Activated CD8-positive, alpha-beta memory T cell treated with anti-CD3 and anti-CD28 coated beads, Interleukin-2, amount 10 ng/mL, durations not matched to agents 7 days and 5 days (primary cell): ENCODE measurements around the gene GAGE13. TPM values are rescaled to one million over a fixed set of nuclear protein-coding genes. Genes with fewer than 3 reads are reported as not detected.
"Not testable (repeated sequence)": the region's sequence is repeated elsewhere in the genome, so short reads cannot be mapped to it uniquely, and the experiment has no call there.

Source experiments
- ATAC-seq: fragments of 150-1000 bp; cut with Tn5 transposase; one replicate; pipeline ENCODE4 v1.10.0; 2021; ENCODE audit warnings: moderate library complexity
- CTCF ChIA-PET: fragments of 350-600 bp; sonication (Branson Sonifier 250); formaldehyde crosslinking; loops from one replicate; lab custom pipeline; 2021; ENCODE audit warnings: antibody characterized with exemption; lab: Charles Lee
- DNase-seq: peaks from one replicate; pipeline ENCODE4 v3.0.0-alpha.2; 2020
- H3K27ac Mint-ChIP-seq: one replicate; pipeline ENCODE4 v1.8.0; 2021; ENCODE audit warnings: mild to moderate bottlenecking, mixed read lengths
- H3K27me3 Mint-ChIP-seq: one replicate; pipeline ENCODE4 v1.8.0; 2021; ENCODE audit warnings: mixed read lengths
- H3K36me3 Mint-ChIP-seq: one replicate; pipeline ENCODE4 v1.8.0; 2021; ENCODE audit warnings: mild to moderate bottlenecking, mixed read lengths
- H3K4me1 Mint-ChIP-seq: one replicate; pipeline ENCODE4 v1.8.0; 2021; ENCODE audit warnings: mixed read lengths
- H3K4me3 Mint-ChIP-seq: one replicate; pipeline ENCODE4 v1.8.0; 2021; ENCODE audit warnings: mild to moderate bottlenecking, moderate library complexity, mixed read lengths
- H3K9me3 Mint-ChIP-seq: one replicate; pipeline ENCODE4 v1.8.0; 2022; ENCODE audit warnings: low read depth, mixed read lengths
- total RNA-seq, 2 experiments: library from RNA; stranded (reverse); gene quantifications; one replicate each; pipeline ENCODE4 v1.2.3, GENCODE V29; 2021

Gene GAGE13
- total RNA-seq, 2 experiments from 2014 or later: not detected

DNA sequence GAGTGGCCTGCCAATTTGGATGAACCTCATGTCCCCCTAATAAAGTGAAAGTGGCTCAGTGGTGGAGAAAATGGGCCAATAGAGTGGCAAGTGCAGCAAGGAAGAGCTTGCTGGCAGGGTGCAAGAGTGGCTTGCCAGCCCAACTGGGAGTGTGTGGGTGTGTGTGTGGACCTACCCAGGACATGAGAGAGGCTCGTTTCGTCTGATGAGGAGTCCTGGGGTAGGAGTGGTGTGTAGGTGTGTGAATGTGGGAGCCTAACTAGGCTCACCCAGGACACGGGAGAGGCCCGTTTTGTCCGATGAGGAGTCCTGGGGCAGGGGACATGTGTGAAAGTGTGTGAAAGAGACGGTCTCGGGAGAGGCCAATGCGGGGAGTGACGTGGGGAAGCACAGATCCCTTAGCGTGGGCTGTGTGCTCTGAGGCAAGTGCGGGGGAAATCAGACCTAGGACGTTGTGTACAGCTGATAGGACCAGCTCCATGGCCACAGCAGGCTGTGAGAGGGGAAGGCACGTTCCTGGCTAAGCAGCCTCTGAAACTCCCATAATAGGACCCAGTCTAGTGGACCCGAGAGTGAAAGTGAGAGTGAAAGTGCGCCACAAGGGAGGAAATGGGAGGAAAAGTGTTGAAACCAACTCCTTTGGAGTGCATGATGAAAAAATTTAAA lies 22.6 kb upstream of the GAGE13 start:
- H3K9me3 Mint-ChIP-seq: no peaks in the 10 kb centered on the region
- H3K4me1 Mint-ChIP-seq: peaks cover 13% of the 10 kb centered on the region
- peak; percentile 20 for ATAC-seq
- DNase-seq: no peak
- H3K4me3 Mint-ChIP-seq: peak overlapping the region; percentile 60
- CTCF ChIA-PET: no interaction called here
- H3K36me3 Mint-ChIP-seq: no peaks in the 10 kb centered on the region
- peak overlapping the region; percentile 56 for H3K27ac Mint-ChIP-seq
- H3K27me3 Mint-ChIP-seq: peaks cover 35% of the 10 kb centered on the region

DNA sequence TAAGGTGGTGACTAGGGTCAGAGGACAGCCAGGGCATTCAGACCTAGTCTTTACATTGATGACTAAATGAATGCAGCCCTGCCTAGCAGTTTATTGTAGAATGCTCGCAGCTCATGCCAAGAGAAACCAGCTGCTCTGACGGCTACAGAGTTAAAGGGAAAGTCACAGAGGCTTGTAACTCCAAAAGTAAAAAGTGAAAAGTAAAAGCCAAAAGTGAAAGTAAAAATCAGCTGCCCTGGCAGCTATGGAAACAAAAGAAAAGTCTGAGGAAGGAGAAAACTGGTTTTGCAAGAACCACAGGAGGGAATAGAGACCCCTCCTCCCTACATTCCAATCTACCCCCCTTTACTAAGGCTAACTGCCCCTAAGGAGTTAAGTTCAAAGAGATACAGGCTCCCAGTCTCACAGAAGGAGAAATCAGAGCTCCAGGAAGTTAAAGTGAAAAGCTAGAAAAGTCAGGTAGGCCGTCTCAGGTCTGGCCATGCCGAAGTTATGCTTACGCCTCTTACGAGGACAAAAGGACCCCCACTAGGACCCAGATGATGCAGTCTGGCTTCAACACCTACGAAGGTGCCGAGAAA lies 21.9 kb upstream of the GAGE13 start:
- peaks cover 35% of the 10 kb centered on the region for H3K27me3 Mint-ChIP-seq
- H3K9me3 Mint-ChIP-seq: no peaks in the 10 kb centered on the region
- H3K36me3 Mint-ChIP-seq: no peaks in the 10 kb centered on the region
- ATAC-seq (no peak), DNase-seq (no peak)
- CTCF ChIA-PET: no interaction called here
- peak overlapping the region; percentile 60 for H3K4me3 Mint-ChIP-seq
- peaks cover 13% of the 10 kb centered on the region for H3K4me1 Mint-ChIP-seq
- peak overlapping the region; percentile 15 for H3K27ac Mint-ChIP-seq

DNA sequence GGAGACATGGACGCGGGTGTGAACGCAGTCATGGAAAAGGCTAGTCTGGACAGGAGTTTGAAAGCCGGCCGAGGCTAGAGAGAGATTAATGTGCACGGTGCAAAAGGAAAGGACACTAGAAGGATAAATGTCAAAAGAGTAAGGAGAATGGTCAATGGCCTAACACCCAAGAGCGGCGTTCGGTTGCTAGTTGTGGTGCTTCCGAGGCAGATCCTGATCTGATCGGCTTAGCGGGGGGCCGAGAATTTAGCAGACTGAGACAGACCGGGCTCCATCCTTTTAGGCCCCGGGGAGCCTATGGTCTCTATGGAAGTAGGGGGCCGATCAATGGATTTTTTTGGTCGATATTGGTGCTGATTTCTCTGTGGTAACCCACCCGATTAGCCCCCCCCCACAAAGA lies 21.0 kb upstream of the GAGE13 start:
- ATAC-seq (no peak), DNase-seq (no peak)
- no peaks in the 10 kb centered on the region for H3K36me3 Mint-ChIP-seq
- H3K9me3 Mint-ChIP-seq: no peaks in the 10 kb centered on the region
- CTCF ChIA-PET: no interaction called here
- no peak overlapping the region for H3K4me3 Mint-ChIP-seq
- peaks cover 13% of the 10 kb centered on the region for H3K4me1 Mint-ChIP-seq
- H3K27ac Mint-ChIP-seq: no peak overlapping the region
- peaks cover 35% of the 10 kb centered on the region for H3K27me3 Mint-ChIP-seq

DNA sequence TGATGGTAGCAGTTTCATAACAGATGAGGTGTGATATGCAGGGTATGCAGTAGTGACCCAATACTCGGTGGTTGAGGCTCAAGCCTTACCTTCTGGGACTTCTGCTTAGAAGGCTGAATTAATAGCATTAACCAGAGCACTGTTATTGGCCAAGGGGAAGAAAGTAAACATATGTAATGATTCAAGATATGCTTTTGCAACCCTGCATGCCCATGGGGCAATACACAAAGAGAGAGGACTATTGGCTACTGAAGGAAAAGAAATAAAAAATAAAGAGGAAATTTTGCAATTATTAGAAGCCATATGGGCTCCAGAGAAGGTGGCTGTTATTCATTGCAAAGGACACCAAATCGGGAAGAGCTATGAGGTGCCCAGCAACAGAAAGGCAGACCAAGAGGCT lies 19.2 kb upstream of the GAGE13 start:
- peaks cover 32% of the 10 kb centered on the region for H3K27me3 Mint-ChIP-seq
- CTCF ChIA-PET: no interaction called here
- peaks cover 13% of the 10 kb centered on the region for H3K4me1 Mint-ChIP-seq
- H3K4me3 Mint-ChIP-seq: no peak overlapping the region
- ATAC-seq: no peak
- H3K36me3 Mint-ChIP-seq: no peaks in the 10 kb centered on the region
- no peak overlapping the region for H3K27ac Mint-ChIP-seq
- DNase-seq: no peak
- H3K9me3 Mint-ChIP-seq: no peaks in the 10 kb centered on the region

DNA sequence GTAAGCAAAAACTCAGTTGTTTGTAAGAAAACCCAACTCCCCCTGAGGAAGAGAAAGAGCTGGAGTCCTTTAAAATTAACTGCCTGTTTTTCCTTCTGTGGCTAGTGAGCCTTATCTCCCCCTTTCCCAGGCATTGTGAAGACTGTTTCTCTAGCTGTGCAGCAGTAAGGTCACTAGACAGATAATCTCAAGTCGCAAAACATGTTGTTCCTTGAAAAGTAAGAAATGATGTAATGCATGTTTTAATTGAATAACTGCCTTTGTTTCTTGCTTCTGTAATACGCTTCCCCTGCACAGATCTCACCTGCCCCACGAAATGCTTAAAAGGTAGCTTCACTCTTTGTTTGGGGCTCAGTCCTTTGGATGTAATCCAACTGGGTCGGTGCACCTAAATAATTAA lies 15.3 kb upstream of the GAGE13 start:
- Mint-ChIP-seq H3K27ac (no peak overlapping the region), H3K27me3 (no peaks in the 10 kb centered on the region), H3K4me1 (no peaks in the 10 kb centered on the region), H3K36me3 (no peaks in the 10 kb centered on the region), H3K4me3 (no peak overlapping the region), H3K9me3 (no peaks in the 10 kb centered on the region)
- CTCF ChIA-PET: no interaction called here
- ATAC-seq (no peak), DNase-seq (no peak)

DNA sequence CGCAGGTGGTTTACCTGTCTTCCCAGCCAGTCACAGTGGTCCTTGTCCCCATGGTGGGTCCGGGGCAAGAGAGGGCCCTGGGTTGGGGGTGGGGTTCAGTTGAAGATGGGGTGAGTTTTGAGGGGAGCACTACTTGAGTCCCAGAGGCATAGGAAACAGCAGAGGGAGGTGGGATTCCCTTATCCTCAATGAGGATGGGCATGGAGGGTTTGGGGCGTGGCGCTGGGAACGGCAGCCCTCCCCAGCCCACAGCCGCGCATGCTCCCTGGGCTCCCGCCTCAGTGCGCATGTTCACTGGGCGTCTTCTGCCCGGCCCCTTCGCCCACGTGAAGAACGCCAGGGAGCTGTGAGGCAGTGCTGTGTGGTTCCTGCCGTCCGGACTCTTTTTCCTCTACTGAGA lies 9.6 kb upstream of the GAGE13 start, which contains the start of gene GAGE12J:
Gene GAGE12J, plus strand, starts transcription at position 301 of the 400 bp plus-strand sequence. CDS start 1,157 bp downstream, outside the sequence.
- H3K36me3 Mint-ChIP-seq, H3K4me3 Mint-ChIP-seq, H3K4me1 Mint-ChIP-seq, H3K27me3 Mint-ChIP-seq, DNase-seq, H3K27ac Mint-ChIP-seq, CTCF ChIA-PET, ATAC-seq, H3K9me3 Mint-ChIP-seq: not testable (repeated sequence)

DNA sequence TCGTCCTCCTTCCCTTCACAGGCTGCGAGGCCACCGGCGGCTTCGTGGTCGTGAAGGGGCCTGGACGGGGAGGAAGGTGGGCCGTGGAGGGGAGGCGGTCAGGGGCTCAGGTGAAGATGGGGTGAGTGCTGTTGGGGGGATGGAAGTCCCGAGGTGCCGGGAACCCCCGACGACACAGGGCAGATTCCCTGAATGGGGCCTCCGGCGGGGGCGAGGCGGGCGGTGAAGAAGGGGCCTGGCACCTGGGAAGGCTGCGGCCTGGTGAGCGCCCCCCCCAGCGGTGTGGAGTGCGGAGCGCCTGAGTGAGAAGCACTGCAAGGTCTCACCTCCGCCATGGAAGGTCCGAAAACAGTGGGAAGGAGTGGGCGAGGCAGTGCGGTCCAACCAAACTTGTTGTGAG lies 9.1 kb upstream of the GAGE13 start:
- CTCF ChIA-PET, H3K4me1 Mint-ChIP-seq, DNase-seq, H3K9me3 Mint-ChIP-seq, H3K36me3 Mint-ChIP-seq, ATAC-seq, H3K27ac Mint-ChIP-seq, H3K4me3 Mint-ChIP-seq, H3K27me3 Mint-ChIP-seq: not testable (repeated sequence)

DNA sequence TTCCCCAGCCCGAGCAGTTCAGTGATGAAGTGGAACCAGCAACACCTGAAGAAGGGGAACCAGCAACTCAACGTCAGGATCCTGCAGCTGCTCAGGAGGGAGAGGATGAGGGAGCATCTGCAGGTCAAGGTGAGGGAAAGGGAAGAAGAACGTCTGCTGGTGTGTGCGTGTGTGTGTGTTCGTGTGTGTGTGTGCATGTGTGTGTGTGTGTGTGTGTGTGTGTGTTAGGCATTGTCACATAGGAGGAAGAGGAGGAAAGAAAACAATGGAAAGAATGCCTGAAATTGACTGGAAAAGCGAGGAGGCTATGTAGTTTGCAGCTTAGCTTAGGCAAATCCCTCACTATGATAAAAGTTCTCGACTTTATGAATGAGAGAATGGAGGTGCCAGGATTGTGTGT lies 7.6 kb upstream of the GAGE13 start:
- H3K27ac Mint-ChIP-seq, H3K36me3 Mint-ChIP-seq, CTCF ChIA-PET, DNase-seq, ATAC-seq, H3K4me1 Mint-ChIP-seq, H3K4me3 Mint-ChIP-seq, H3K9me3 Mint-ChIP-seq, H3K27me3 Mint-ChIP-seq: not testable (repeated sequence)

DNA sequence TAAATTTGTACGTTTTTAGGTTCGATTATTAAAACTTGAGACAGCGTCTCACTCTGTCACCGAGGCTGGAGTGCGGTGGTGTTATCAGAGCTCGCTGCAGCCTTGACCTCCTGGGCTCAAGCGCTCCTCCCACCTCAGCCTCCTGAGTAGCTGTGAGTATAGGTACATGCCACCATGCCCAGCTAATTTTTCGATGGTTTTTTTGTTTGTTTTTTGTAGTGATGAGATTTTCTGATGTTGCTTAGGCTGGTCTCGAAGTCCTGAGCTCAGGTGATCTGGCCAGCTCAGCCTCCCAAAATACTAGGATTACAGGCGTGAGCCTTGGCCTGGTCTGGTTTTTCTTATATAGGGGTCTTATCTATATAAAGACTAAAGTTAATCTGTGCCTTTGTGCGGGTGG lies 961 bp upstream of the GAGE13 start:
- DNase-seq, H3K27ac Mint-ChIP-seq, H3K4me1 Mint-ChIP-seq, H3K4me3 Mint-ChIP-seq, H3K9me3 Mint-ChIP-seq, ATAC-seq, H3K36me3 Mint-ChIP-seq, CTCF ChIA-PET, H3K27me3 Mint-ChIP-seq: not testable (repeated sequence)

DNA sequence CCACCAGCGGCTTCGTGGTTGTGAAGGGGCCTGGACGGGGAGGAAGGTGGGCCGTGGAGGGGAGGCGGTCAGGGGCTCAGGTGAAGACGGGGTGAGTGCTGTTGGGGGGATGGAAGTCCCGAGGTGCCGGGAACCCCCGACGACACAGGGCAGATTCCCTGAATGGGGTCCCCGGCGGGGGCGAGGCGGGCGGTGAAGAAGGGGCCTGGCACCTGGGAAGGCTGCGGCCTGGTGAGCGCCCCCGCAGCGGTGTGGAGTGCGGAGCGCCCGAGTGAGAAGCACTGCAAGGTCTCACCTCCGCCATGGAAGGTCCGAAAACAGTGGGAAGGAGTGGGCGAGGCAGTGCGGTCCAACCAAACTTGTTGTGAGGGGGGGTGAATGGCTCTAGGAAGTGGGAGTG lies 459 bp downstream of the GAGE13 start:
- CTCF ChIA-PET, H3K4me1 Mint-ChIP-seq, H3K27ac Mint-ChIP-seq, H3K9me3 Mint-ChIP-seq, H3K4me3 Mint-ChIP-seq, H3K27me3 Mint-ChIP-seq, ATAC-seq, DNase-seq, H3K36me3 Mint-ChIP-seq: not testable (repeated sequence)

DNA sequence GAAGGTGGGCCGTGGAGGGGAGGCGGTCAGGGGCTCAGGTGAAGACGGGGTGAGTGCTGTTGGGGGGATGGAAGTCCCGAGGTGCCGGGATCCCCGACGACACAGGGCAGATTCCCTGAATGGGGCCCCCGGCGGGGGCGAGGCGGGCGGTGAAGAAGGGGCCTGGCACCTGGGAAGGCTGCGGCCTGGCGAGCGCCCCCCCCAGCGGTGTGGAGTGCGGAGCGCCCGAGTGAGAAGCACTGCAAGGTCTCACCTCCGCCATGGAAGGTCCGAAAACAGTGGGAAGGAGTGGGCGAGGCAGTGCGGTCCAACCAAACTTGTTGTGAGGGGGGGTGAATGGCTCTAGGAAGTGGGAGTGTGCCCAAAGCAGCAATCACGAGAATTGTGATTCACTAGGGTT lies 10.1 kb downstream of the GAGE13 start:
- DNase-seq, H3K4me3 Mint-ChIP-seq, H3K27me3 Mint-ChIP-seq, H3K36me3 Mint-ChIP-seq, H3K9me3 Mint-ChIP-seq, CTCF ChIA-PET, H3K27ac Mint-ChIP-seq, ATAC-seq, H3K4me1 Mint-ChIP-seq: not testable (repeated sequence)

DNA sequence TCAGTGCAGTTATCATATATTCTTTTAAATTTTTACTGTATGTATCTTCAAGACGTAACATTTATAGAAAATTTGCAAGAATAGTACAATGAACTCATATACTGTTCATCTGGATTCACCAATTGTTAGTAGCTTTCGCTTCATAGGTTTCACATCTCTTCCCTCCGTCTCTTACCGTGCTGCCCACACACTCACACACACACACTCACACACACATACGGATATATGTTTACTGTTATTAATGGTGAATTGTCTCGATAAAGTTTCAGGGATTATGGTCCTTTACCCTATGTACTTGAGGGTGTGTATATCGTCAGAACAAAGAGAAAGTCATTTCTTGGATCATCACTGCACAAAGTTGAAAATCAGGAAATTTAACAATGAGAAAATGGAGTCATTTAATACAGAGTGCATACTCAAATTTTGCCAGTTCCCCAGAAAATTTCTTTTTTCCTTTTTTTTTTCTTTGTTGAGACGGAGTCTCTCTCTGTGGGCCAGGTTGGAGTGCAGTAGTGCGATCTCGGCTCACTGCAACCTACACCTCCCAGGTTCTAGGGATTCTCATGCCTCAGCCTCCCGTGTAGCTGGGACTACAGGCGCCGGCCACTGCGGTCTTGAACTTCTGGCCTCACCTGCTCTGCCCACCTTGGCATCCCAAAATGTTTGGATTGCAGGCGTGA lies 13.3 kb downstream of the GAGE13 start:
- ATAC-seq, H3K27me3 Mint-ChIP-seq, H3K4me1 Mint-ChIP-seq, H3K27ac Mint-ChIP-seq, H3K9me3 Mint-ChIP-seq, DNase-seq, CTCF ChIA-PET, H3K36me3 Mint-ChIP-seq, H3K4me3 Mint-ChIP-seq: not testable (repeated sequence)

DNA sequence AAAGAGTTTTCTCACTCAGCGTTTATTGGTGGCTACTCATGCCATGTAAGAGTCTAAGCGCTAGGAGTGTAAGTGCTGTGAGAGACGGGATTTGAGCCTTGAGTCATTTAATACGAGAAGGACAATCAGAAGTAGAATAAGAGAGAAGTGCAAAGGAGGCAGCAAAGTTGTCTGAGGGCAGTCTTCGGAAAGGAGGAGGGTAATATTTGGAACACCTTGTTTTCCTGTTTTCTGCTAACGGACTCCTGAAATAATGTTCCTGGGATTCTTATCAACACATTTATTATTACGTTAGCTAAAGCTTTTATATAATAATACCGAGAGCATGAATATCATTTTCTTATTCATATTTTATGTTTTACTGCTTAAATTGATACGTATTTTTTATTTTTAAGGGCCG lies 14.0 kb downstream of the GAGE13 start:
- H3K9me3 Mint-ChIP-seq, H3K4me3 Mint-ChIP-seq, H3K27ac Mint-ChIP-seq, H3K36me3 Mint-ChIP-seq, H3K4me1 Mint-ChIP-seq, CTCF ChIA-PET, ATAC-seq, DNase-seq, H3K27me3 Mint-ChIP-seq: not testable (repeated sequence)

DNA sequence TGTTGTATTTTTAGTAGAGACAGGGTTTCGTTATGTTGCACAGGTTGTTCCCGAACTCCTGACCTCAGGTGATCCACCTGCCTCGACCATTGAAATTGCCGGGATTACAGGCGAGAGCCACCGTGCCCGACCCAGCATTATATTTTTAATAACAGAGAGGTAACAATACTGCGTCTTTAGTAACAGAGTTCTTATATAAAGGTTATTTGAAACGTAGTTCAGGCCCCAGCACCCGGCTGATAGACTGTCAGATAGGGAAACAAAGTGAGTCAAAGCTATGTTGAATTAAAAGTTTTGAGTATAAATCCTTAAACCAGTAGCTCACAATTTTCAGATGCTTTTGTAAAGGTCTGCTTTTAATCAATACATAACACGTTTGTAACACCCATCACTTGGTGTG lies 14.8 kb downstream of the GAGE13 start:
- H3K9me3 Mint-ChIP-seq, H3K27ac Mint-ChIP-seq, DNase-seq, CTCF ChIA-PET, ATAC-seq, H3K4me1 Mint-ChIP-seq, H3K4me3 Mint-ChIP-seq, H3K36me3 Mint-ChIP-seq, H3K27me3 Mint-ChIP-seq: not testable (repeated sequence)
